G401 (cell line): ENCODE results near the gene VTCN1. TPM values are rescaled to one million over a fixed set of nuclear protein-coding genes. Genes with fewer than 3 reads are reported as not detected.
"Not testable (repeated sequence)": the region's sequence is repeated elsewhere in the genome, so short reads cannot be mapped to it uniquely, and the experiment has no call there.

ENCODE experiments used
- DNase-seq: peaks from one replicate; pipeline ENCODE4 v3.0.0-alpha.2; 2015; ENCODE audit warnings: low spot score
- in situ Hi-C: cut with HindIII; loops from 2 replicates; pipeline ENCODE4 v1.10.0; 2016; ENCODE audit warnings: low sequenced_read_pairs, mixed read lengths
- total RNA-seq: library from RNA; depleted of rRNA; stranded (reverse); fragments of >200 nt; shearing (Covaris generic); gene quantifications from 2 replicates; pipeline ENCODE4 v1.2.3, GENCODE V29; 2014; rRNA removed

Gene VTCN1
- total RNA-seq, 1 experiment from 2014 or later: not detected

- no peak for DNase-seq
- in situ Hi-C loops: no loop called here
These were observed 98.5 kb downstream of the VTCN1 start for GRCh38 chr1:117112047-117112717.

- in situ Hi-C loops: no loop called here
- DNase-seq: no peak
These were observed 100.0 kb downstream of the VTCN1 start for GRCh38 chr1:117110774-117111173.

DNA sequence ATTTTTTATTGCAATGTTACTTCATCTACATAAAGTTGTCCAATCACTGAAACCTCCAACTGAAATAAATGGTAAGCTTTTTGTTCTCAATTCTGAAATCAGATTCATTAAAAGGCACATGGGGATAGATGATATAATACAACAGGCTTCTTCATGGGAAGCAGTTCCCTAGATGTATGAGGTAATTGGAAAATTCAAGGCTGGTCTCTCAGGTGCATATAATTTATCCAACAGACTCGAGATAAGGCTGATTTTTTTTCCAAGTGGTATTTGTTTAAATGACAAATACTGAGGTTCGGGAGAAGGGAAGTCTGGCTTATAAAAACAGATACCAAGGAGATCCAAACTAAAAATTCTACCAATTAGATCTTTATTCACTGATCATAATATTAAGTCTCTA lies 103.4 kb downstream of the VTCN1 start:
- DNase-seq: no peak
- in situ Hi-C loops: no loop called here

DNA sequence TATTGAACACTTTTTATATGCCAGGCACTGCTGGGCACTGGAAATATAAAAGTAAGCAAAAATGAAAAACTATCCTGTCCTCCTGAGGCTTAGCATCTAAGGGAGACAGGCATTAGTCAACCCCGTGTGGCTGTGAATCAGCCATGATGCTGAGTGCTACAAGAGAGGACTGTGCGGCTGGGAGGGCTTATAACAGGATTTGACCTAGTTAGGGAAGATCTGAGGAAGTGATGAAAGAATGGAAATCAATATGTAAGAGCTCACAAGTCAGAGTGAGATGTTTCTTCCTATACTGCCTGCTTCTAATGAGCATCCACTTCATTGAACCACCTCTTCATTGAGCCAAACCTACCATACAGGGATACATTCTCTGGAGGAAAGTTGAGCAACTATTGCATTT lies 104.2 kb downstream of the VTCN1 start:
- DNase-seq: no peak
- in situ Hi-C loops: no loop called here

- in situ Hi-C loops: no loop called here
These were observed 105.0 kb downstream of the VTCN1 start for GRCh38 chr1:117105722-117106121.

GRCh38 chr1:117104986-117105385 lies 105.7 kb downstream of the VTCN1 start:
- in situ Hi-C loops: no loop called here
- no peak for DNase-seq

More at GRCh38 chr1:117105722-117106121, 105.0 kb downstream of the VTCN1 start:
- DNase-seq: no peak

DNA sequence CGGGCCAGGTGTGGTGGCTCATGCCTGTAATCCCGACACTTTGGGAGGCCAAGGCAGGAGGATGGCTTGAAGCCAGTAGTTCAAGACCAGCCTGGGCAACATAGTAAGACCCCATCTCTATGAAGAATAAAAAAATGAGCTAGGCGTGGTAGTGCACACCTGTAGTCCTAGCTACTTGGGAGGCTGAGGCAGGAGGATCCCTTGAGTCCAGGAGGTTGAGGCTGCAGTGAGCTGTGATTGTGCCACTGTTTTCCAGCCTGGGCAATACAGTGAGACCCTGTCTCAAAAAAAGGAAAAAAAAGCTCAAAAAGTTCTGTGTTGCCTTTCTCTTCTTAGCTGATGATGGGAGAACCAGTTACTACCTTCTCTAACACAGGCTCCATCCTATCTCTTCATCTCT lies 108.9 kb downstream of the VTCN1 start:
- DNase-seq, in situ Hi-C loops: not testable (repeated sequence)

- in situ Hi-C loops: no loop called here
- DNase-seq: no peak
These were observed 109.4 kb downstream of the VTCN1 start for GRCh38 chr1:117101334-117101733.

GRCh38 chr1:117098287-117098890 lies 112.3 kb downstream of the VTCN1 start:
- in situ Hi-C loops: no loop called here
- no peak for DNase-seq

DNA sequence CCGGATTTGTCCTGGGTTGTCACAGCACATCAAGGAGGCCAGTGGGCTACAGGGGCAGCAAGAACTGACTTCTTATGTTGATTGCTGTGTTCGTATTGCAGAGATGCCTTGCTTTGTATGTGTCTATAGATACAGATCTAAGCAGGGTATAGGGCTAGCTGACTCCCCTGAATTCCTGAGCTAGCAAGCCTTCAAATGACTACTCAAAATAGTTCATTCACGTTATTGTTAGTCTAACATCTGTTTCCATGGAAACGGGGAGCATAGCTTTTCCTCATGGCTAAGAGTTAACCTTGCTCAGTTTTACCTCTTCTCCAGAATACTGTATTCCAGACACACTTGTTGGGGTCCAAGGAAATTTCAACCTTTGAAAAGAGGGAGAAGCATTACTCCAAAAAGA lies 113.3 kb downstream of the VTCN1 start:
- in situ Hi-C loops: no loop called here
- DNase-seq: no peak

DNA sequence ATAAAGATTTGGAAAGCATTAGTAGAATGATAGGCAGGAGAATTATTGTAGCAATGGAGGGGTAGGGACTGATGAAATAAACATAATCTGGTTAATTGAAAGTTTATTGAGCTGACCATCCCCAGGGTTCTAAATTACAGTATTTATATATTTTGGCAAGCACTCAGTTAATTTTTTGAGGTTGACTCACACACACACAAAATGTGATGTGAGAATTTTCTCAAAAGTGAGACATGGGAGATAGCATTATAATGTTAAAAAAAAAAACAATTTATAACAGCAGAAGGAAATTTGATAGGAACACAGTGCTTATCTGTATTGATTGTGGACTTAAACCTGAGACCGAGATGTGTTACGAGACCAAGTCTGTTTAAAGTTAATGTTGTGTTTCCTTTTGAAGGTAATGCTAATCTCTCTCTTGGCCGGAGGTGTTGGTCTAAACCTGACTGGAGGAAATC lies 113.7 kb downstream of the VTCN1 start:
- in situ Hi-C loops: no loop called here

GRCh38 chr1:117094841-117095604 lies 115.7 kb downstream of the VTCN1 start:
- in situ Hi-C loops: no loop called here
- DNase-seq: no peak

More for the DNA sequence above, 113.7 kb downstream of the VTCN1 start:
- no peak for DNase-seq

- DNase-seq: no peak
- in situ Hi-C loops: no loop called here
These were observed 116.7 kb downstream of the VTCN1 start for GRCh38 chr1:117093870-117094621.

Other genes with a start within 250 kb of the VTCN1 start
- gene CD101, start 209.2 kb downstream of the VTCN1 start, total RNA-seq: 0.55 and 1.2 TPM in 2 replicates
- gene TTF2, start 150.6 kb downstream of the VTCN1 start, total RNA-seq: 19.5 and 29.0 TPM in 2 replicates
- gene TRIM45, start 89.2 kb downstream of the VTCN1 start, total RNA-seq: 5.2 and 6.0 TPM in 2 replicates
- gene MAN1A2, start 156.5 kb upstream of the VTCN1 start, total RNA-seq: 14.1 and 15.3 TPM in 2 replicates